Activated CD4-positive, CD25-positive, alpha-beta regulatory T cell treated with anti-CD3 and anti-CD28 coated beads, Interleukin-2, amount 50 U/mL, for 24 hours (primary cell): ENCODE data around the gene TMEM9.
A peak's percentile ranks its signal among the peaks of the same experiment; 100 is the strongest.
"Not testable (repeated sequence)": the region's sequence is repeated elsewhere in the genome, so short reads cannot be mapped to it uniquely, and the experiment has no call there.

Experiments
- ATAC-seq, 2 donors: fragments of 150-1000 bp; cut with Tn5 transposase; one replicate each; pipeline ENCODE4 v1.10.0; 2021; ENCODE audit warnings: mild to moderate bottlenecking in 1 of 2, moderate library complexity in 1 of 2

Gene TMEM9

DNA sequence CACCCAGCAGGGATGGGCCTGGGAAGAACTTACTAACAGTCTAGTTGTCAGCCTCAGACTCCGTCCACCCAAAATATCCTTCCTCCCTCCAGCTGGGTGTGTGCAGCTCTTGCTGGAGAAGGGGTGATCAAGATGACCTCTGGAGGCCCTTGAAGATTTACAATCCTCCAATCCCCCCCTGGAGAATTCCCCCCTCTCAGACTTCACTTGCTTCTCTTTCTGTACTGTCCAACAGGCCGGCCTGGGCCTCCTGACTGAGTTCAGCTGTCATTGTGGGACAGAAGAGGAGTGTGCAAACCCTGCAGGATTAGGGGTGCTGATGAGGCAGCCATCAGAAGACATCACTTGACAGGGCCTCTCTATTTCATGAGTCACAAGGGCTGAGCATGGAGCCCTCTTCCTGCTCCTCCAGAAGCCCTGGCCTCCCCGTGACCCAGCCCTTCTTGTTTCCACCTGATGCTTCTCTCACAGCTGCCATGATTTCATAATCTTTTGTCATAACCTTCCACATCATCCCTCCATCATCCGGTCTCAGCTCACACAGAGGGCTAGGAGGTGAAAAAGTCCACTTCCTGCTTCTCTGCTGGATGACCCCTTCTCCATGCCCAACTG is 18.8 kb upstream of the TMEM9 start:
- ATAC-seq: no peak

DNA sequence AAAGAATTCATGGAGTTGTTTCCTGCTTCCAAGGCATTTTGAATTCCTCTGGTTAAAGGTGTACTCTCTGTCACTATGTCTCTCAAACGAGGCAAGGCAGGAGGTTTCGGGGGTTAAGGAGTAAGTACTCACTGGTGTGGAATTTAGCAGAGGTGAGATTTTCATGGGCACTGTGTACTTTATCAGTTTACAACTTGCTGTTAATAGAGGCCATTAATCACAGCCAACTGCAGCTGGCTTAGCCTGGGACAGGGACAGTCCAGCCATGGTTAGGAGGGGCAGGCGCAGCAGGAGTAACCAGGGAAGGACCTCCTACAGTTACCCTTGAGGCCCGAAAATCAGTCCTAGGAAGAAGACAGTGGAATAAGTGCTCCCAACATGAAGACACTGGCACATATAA is 18.1 kb upstream of the TMEM9 start:
- ATAC-seq: no peak

DNA sequence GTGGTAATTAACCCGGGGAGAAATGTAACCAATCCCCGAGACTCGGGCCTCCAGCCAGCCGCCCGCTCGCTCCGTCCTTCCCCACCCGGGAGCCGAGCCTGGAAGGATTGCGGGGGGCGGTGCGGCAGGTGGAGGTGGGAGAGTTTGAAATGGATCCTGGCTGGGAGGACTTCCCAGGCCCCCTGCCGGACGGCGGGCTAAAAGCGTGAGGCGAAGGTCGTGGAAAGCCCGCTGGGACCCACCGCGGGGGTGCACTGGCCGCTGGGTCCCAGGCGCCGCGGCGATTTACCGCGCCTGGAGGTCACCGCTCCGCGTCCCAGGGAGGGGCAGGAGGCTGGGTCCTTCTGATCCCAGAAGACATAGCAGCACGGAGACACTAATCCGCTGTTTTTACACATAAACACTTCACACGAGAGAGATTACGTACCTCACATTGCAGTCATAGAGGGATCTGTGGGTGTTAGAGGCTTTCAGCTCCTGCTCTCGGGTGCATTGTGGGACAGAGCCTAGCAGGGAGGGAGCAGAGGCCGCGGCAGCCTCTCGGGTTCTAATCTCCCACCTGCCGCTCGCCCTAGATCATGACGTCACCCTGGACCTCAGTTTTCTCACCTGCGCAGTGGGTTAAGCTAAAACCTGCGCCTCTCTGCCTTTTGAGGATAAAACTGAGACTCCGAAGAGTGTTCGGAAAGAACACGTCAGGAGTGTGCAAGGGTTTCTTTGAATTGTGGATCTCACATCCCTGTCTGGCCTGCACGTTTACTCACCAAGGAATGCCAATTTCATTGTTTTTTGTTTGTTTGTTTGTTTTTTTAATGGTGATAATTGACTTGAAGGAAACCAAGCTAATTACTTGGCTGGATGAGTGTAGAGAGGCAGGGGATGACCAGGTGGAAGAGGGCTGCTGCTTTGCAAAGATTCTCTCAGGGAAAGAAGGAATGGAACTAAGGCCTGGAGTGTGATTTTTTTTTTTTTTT is 17.1 kb upstream of the TMEM9 start:
- peak; percentile 70 to 73 for ATAC-seq

DNA sequence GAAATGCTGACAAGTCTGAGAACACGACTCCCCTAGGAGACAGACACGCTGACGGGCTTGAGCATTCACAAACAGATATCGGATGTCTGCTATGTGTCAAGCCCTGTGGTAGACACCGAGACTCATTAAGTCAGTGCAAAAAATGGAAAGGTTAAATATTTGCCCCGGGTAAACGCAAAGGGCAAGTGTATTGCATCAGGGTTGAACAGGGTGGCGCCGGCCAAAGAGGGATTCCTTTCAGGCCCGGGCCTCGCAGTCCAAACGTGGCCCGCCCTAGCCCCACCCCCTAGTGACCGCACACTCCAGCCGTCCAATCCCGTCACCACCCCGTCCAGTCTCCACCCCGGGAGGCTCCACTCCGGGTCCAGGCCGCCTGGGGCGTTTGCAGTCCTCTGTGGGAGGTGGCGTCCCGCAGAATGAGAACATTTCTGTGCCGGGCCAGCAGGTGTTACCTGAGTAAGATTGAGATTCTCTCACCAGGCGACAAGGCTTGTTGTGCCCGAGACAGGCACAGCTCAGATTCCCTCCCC is 16.3 kb upstream of the TMEM9 start:
- ATAC-seq: peak; percentile 84 to 89

GRCh38 chr1:201169971-201170532 is 15.8 kb upstream of the TMEM9 start:
- ATAC-seq: no peak

DNA sequence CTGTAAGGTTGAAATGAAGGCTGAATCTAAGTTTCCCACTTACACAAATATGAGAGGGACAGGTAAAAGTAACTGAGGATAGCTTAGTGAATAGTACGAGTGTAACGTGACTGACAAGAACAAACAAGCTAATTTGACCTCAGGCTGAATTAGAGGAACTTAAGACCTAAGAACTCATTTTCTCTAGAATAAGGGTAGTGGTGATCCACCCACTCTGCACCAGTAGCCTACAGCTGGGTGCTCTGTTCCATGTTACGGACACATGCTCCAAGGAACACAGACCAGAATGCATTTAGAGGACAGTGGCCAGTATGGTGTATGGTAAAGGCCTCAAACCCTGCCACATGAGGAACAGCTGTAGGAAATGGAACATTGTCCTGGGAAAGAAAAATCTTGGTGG is 14.9 kb upstream of the TMEM9 start:
- ATAC-seq: no peak

GRCh38 chr1:201167041-201167991 is 13.0 kb upstream of the TMEM9 start:
- no peak for ATAC-seq

DNA sequence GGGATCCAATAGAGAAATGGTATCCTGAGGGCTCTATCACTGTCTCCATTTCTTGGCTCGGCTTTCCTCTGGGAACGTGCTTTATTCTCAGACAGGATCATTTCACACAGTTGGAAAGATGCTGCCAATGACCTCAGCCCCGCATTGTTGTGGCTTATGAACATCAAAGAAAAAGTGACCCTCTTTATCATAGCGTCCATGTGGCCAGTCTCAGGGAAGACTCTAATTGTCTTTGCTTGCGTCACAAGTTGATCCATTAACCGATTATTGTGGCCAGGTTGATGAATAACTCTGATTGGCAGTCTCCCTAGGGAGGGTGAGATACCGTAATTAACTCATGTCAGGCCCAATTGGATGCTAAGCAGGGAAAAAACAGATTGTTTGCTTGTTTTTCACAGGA is 10.4 kb upstream of the TMEM9 start:
- ATAC-seq: no peak

- ATAC-seq: no peak
Measured at GRCh38 chr1:201163707-201164106, 9.4 kb upstream of the TMEM9 start.

DNA sequence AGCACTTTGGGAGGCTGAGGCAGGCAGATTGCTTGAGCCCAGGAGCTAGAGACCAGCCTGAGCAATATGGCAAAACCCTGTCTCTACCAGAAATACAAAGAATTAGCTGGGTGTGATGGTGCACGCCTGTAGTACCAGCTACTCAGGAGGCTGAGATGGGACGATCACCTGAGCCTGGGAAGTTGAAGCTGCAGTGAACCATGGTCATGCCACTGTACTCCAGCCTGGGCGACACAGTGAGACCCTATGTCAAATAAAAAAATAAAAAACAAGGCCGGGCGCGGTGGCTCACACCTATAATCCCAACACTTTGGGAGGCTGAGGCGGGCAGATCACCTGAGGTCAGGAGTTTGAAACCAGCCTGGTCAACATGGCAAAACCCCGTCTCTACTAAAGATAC is 8.8 kb upstream of the TMEM9 start:
- ATAC-seq: not testable (repeated sequence)

DNA sequence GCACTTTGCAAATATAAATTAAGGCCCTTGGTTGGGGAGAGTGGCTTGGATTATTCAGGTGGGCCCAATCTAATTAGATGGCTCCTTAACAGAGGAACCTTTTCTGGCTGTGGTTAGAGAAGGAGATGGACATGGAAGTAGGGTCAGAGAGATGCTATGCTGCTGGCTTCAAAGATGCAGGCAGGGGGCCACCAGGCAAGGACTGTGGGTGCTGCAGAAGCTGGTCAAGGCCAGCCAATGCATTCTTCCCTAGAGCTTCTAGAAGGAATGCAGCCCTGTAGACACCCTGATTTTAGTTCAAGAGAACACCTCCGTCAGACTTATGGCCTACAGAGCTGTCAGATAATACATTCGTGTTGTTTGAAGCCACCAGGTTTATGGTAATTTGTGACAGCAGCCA is 3.7 kb upstream of the TMEM9 start:
- ATAC-seq: no peak

- ATAC-seq: no peak
Measured at GRCh38 chr1:201156819-201157218, 2.5 kb upstream of the TMEM9 start.

DNA sequence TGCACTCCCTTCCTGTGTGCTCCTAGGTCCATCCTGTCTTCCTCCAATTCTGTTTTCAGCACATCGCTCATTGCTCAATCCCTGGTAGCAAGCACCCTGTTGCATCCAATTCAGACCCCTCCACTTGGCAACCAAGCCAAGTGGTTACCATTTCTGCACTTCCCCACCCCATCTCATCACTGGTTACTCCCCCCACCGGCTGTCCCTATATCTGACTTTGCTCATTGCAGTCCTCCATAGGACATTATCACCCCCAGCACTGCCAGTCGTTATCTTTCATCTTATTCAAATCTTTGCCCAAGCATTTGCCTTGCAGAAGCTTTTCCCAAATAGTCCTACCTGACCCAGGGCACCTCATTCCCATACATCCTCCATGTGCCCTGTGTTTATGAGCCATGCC is 2.1 kb upstream of the TMEM9 start:
- ATAC-seq: no peak

DNA sequence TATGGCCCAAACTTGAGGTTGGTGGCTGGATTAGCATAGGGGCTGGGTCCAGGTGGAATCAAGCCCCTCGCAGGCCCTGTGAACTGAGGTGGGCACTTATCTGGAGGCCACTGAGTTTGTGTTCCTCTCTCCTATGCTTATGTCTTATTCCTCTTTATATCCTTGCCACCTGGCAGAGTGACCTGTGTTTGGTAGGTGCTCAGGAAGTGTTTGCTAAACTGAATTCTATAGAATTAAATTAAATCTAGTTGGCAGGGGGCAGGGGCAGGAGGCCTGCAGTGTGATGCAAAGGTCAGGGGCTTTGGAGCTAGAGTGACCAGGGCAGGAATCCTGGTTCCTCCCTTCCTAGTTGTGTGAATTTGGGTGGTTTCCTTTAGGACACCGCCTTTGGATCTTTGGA is 1.1 kb upstream of the TMEM9 start:
- ATAC-seq: no peak

GRCh38 chr1:201153474-201154388 is 543 bp downstream of the TMEM9 start:
- ATAC-seq: peak; percentile 73 to 83

GRCh38 chr1:201149400-201149799 is 4.9 kb downstream of the TMEM9 start:
- no peak for ATAC-seq

DNA sequence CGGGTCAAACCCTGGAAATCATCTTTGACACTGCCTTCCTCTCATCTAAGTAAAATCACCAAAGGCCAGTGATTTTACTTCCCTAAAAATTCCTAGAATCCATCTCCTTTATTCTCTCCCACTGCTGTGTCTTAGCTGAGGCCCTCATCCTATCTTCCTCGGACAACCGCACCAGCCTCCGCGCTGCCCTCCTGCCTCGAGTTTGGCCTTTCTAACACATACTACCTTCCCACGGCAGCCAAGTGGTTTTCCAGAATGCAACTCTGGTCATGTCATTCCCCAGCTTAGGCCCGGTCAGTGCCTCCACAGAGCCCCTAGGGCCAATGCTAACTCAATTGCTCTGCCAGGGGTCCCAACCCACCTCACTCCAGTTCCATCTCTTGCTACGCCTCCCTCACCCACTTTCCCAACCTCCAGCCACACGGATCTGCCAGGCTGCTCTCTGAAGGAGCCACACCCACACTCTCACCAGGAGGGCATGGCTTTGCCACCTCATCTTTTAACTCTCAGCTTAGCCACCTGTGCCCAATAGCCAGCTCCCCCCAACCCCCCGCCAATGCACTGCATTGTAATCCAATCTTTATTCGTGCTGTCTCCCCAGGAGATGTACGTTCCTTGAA is 6.8 kb downstream of the TMEM9 start:
- ATAC-seq: no peak

DNA sequence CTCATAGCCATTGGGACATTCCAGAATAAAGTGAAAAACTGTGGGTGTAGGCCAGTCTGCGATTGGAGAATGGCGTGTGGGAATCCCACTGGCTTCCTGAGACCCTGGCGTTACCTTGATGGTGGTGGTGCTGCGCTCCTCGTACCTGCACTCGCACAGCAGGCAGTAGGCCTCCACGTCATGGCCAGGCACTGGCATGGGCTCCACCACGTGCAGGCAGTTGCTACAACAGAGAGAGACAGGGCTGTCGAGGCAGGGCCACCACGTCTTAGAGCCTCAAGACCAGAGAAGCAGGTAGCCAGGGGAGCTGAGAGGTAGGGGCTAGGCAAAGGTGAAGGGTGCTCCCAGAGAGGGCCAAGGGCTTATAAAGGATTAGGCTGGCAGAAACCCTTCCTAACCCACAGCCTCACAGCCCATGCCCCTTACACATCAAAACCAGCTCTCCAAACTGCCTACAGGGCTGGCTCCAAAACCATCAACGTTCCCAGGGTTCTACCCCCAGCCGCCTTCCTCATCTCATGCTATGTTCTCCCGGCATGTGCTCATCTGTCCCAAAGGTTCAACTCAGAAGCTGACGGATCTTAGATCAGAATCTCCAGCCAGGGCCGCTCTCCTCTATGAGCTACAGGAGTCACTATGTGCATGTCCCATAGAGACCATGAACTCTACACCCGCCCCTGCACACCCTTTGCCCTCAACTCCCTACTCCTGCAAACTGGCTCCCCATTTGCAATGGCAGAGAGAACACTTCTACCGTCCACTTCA is 7.5 kb downstream of the TMEM9 start:
- no peak for ATAC-seq

GRCh38 chr1:201145816-201146215 is 8.5 kb downstream of the TMEM9 start:
- ATAC-seq: no peak

GRCh38 chr1:201145132-201145531 is 9.1 kb downstream of the TMEM9 start:
- no peak for ATAC-seq
